Fibroblast of lung (primary cell): ENCODE measurements around the gene GRK1. TPM values are rescaled to one million over a fixed set of nuclear protein-coding genes. Genes with fewer than 3 reads are reported as not detected.

Source experiments
- DNase-seq, 2 donors: peaks; one replicate each; pipeline versions ENCODE4 v3.0.0 to v3.0.0-alpha.2; 2010; ENCODE audit warnings: low read depth in 2 of 2
- H2AFZ ChIP-seq: 2 replicates; pipeline ENCODE4 v1.5.1; 2012; ENCODE audit warnings: low read length, control low read depth, inconsistent platforms
- H3K27ac ChIP-seq: 2 replicates; pipeline ENCODE4 v1.5.1; 2011; ENCODE audit warnings: low read length, control low read depth; ENCODE audit not compliant: insufficient read depth
- H3K27me3 ChIP-seq: 2 replicates; pipeline ENCODE4 v1.5.1; 2011; ENCODE audit warnings: mild to moderate bottlenecking, low read length; ENCODE audit not compliant: control insufficient read depth, insufficient read depth
- H3K36me3 ChIP-seq: 2 replicates; pipeline ENCODE4 v1.5.1; 2011; ENCODE audit warnings: low read length; ENCODE audit not compliant: control insufficient read depth, insufficient read depth
- H3K4me1 ChIP-seq: 2 replicates; pipeline ENCODE4 v1.5.1; 2011; ENCODE audit warnings: low read length; ENCODE audit not compliant: control insufficient read depth, insufficient read depth; ENCODE audit errors: extremely low read depth
- H3K4me2 ChIP-seq: 2 replicates; pipeline ENCODE4 v1.5.1; 2011; ENCODE audit warnings: low read length, control low read depth; ENCODE audit not compliant: insufficient read depth; ENCODE audit errors: extremely low read depth
- H3K4me3 ChIP-seq, 4 experiments: fragments of 200-600 bp in 1 of 4; sonication (generic) in 1 of 4; replicated peaks in 1 of 4; 2 replicates each; pipeline ENCODE4 v1.5.1; 2011 to 2016; ENCODE audit warnings: low read length in 4 of 4, low read depth in 3 of 4, mild to moderate bottlenecking in 3 of 4, control low read depth in 2 of 4, inconsistent platforms in 1 of 4, mixed read lengths in 1 of 4; ENCODE audit not compliant: insufficient read depth in 1 of 4; ENCODE audit errors: control extremely low read depth in 1 of 4
- H3K79me2 ChIP-seq: 2 replicates; pipeline ENCODE4 v1.5.1; 2012; ENCODE audit warnings: mild to moderate bottlenecking, low read length, inconsistent platforms; ENCODE audit not compliant: control insufficient read depth, insufficient read depth
- H3K9ac ChIP-seq: 2 replicates; pipeline ENCODE4 v1.5.1; 2011; ENCODE audit warnings: mild to moderate bottlenecking, low read length, control low read depth; ENCODE audit not compliant: insufficient read depth
- H3K9me3 ChIP-seq: 2 replicates; pipeline ENCODE4 v1.5.1; 2012; ENCODE audit warnings: low read depth, low read length; ENCODE audit not compliant: control insufficient read depth, insufficient read depth
- H4K20me1 ChIP-seq: 2 replicates; pipeline ENCODE4 v1.5.1; 2011; ENCODE audit warnings: low read length; ENCODE audit not compliant: control insufficient read depth, insufficient read depth; ENCODE audit errors: extremely low read depth
- CTCF ChIP-seq, 2 donors: IDR thresholded peaks in 1 of 2; conservative IDR thresholded peaks in 1 of 2; 1 replicate in 1 of 2; 2 replicates in 1 of 2; pipeline ENCODE4 v1.5.1; 2011 to 2012; ENCODE audit warnings: low read length in 2 of 2, control low read depth in 1 of 2, inconsistent platforms in 1 of 2, low read depth in 1 of 2, mild to moderate bottlenecking in 1 of 2
- EZH2 ChIP-seq: IDR thresholded peaks from 2 replicates; pipeline ENCODE4 v1.5.1; 2012; ENCODE audit warnings: low read length, control low read depth, mild to moderate bottlenecking; ENCODE audit errors: missing control alignments
- polyA plus RNA-seq, 2 donors: library from polyadenylated mRNA; depleted of rRNA in 1 of 2; stranded (reverse) in 1 of 2; unstranded in 1 of 2; fragments of >200 nt; gene quantifications; 2 replicates each; pipeline ENCODE4 v1.2.1, GENCODE V29; 2011 to 2012; ENCODE audit warnings: missing spikeins in 1 of 2
- total RNA-seq: library from RNA; depleted of rRNA; stranded (reverse); fragments of >200 nt; gene quantifications from 2 replicates; pipeline ENCODE4 v1.2.1, GENCODE V29; 2014

GRK1 gene
- total and polyA plus RNA-seq, 2 donors (not counting 1 experiment from before 2014, with no cell fraction given): 0.17 TPM; not detected in 1

- H3K4me2 ChIP-seq: no peak overlapping the region
- no peaks in the 10 kb centered on the region for H3K36me3 ChIP-seq
- H3K27me3 ChIP-seq: no peaks in the 10 kb centered on the region
- no peak overlapping the region for H2AFZ ChIP-seq
- H3K9me3 ChIP-seq: no peaks in the 10 kb centered on the region
- H3K4me1 ChIP-seq: peaks cover 2% of the 10 kb centered on the region
- TF ChIP-seq CTCF (conservative IDR thresholded peaks at IDR 0.05 in 1 of 2, IDR thresholded peaks at IDR 0.05 in 1 of 2; ENCODE audit: low read depth in 1 of 2, low read length in 2 of 2): no peak
- no peaks in the 10 kb centered on the region for H3K79me2 ChIP-seq
- no peak overlapping the region for H3K4me3 ChIP-seq
- H3K27ac ChIP-seq: no peak overlapping the region
- no peaks in the 10 kb centered on the region for H4K20me1 ChIP-seq
- no peak for DNase-seq
- no peak overlapping the region for H3K9ac ChIP-seq
Measured at GRCh38 chr13:113770441-113770840, 103.4 kb downstream of the GRK1 start.

- Histone ChIP-seq H2AFZ (no peak overlapping the region), H4K20me1 (no peaks in the 10 kb centered on the region), H3K79me2 (no peaks in the 10 kb centered on the region), H3K4me3 (no peak overlapping the region), H3K4me1 (peaks cover 2% of the 10 kb centered on the region), H3K27ac (no peak overlapping the region), H3K9me3 (no peaks in the 10 kb centered on the region), H3K9ac (no peak overlapping the region), H3K27me3 (no peaks in the 10 kb centered on the region), H3K36me3 (no peaks in the 10 kb centered on the region), H3K4me2 (no peak overlapping the region)
- no peak for TF ChIP-seq CTCF (conservative IDR thresholded peaks at IDR 0.05 in 1 of 2, IDR thresholded peaks at IDR 0.05 in 1 of 2; ENCODE audit: low read depth in 1 of 2, low read length in 2 of 2)
- DNase-seq: no peak
Measured at GRCh38 chr13:113770937-113771336, 103.9 kb downstream of the GRK1 start.

GRCh38 chr13:113771709-113772331 lies 104.8 kb downstream of the GRK1 start:
- no peak overlapping the region for H3K9ac ChIP-seq
- H2AFZ ChIP-seq: no peak overlapping the region
- H3K4me2 ChIP-seq: no peak overlapping the region
- no peak overlapping the region for H3K4me3 ChIP-seq
- peak in 1 of 2 donors; percentile 42 for DNase-seq
- TF ChIP-seq CTCF (conservative IDR thresholded peaks at IDR 0.05 in 1 of 2, IDR thresholded peaks at IDR 0.05 in 1 of 2; ENCODE audit: low read depth in 1 of 2, low read length in 2 of 2) (no peak), EZH2 (no peak)
- no peak overlapping the region for H3K27ac ChIP-seq
- no peaks in the 10 kb centered on the region for H3K36me3 ChIP-seq
- H3K4me1 ChIP-seq: peaks cover 2% of the 10 kb centered on the region
- no peaks in the 10 kb centered on the region for H3K79me2 ChIP-seq
- no peaks in the 10 kb centered on the region for H3K9me3 ChIP-seq
- no peaks in the 10 kb centered on the region for H3K27me3 ChIP-seq
- no peaks in the 10 kb centered on the region for H4K20me1 ChIP-seq
